Measurements from ENCODE around the gene MERTK. TPM values are rescaled to one million over a fixed set of nuclear protein-coding genes. Genes with fewer than 3 reads are reported as not detected.
A peak's percentile ranks its signal among the peaks of the same experiment; 100 is the strongest.

The MERTK gene
- total and polyA plus RNA-seq, 2 donors (not counting 1 experiment from before 2014, with no cell fraction given) = 0.34 to 6.6 TPM

GRCh38 chr2:112019569-112019982 is 121.2 kb downstream of the MERTK start:
- TF ChIP-seq EZH2 (IDR thresholded peaks at IDR 0.05; ENCODE audit: low read length, missing control alignments) (no peak), CTCF (conservative IDR thresholded peaks at IDR 0.05 in 1 of 2, IDR thresholded peaks at IDR 0.05 in 1 of 2; ENCODE audit: low read depth in 1 of 2, low read length in 2 of 2) (no peak)
- Histone ChIP-seq H3K79me2 (ENCODE audit: control insufficient read depth, insufficient read depth, low read length) (no peaks in the 10 kb centered on the region), H3K36me3 (ENCODE audit: control insufficient read depth, insufficient read depth, low read length) (no peaks in the 10 kb centered on the region), H3K4me2 (ENCODE audit: extremely low read depth, insufficient read depth, low read length) (no peak overlapping the region), H3K4me3 (replicated peaks in 1 of 4; ENCODE audit: control extremely low read depth in 1 of 4, insufficient read depth in 1 of 4, low read depth in 3 of 4, low read length in 4 of 4) (no peak overlapping the region), H3K27ac (ENCODE audit: insufficient read depth, low read length) (no peak overlapping the region), H3K9me3 (ENCODE audit: control insufficient read depth, insufficient read depth, low read depth, low read length) (no peaks in the 10 kb centered on the region), H2AFZ (ENCODE audit: low read length) (no peak overlapping the region), H4K20me1 (ENCODE audit: control insufficient read depth, extremely low read depth, insufficient read depth, low read length) (no peaks in the 10 kb centered on the region), H3K27me3 (ENCODE audit: control insufficient read depth, insufficient read depth, low read length) (peaks cover 6% of the 10 kb centered on the region), H3K9ac (ENCODE audit: insufficient read depth, low read length) (no peak overlapping the region), H3K4me1 (ENCODE audit: control insufficient read depth, extremely low read depth, insufficient read depth, low read length) (no peaks in the 10 kb centered on the region)
- no peak for DNase-seq (ENCODE audit: low read depth in 2 of 2)

- Histone ChIP-seq H3K36me3 (ENCODE audit: control insufficient read depth, insufficient read depth, low read length) (no peaks in the 10 kb centered on the region), H3K9ac (ENCODE audit: insufficient read depth, low read length) (no peak overlapping the region), H3K27ac (ENCODE audit: insufficient read depth, low read length) (no peak overlapping the region), H3K79me2 (ENCODE audit: control insufficient read depth, insufficient read depth, low read length) (no peaks in the 10 kb centered on the region), H4K20me1 (ENCODE audit: control insufficient read depth, extremely low read depth, insufficient read depth, low read length) (no peaks in the 10 kb centered on the region), H3K4me1 (ENCODE audit: control insufficient read depth, extremely low read depth, insufficient read depth, low read length) (no peaks in the 10 kb centered on the region), H3K4me3 (replicated peaks in 1 of 4; ENCODE audit: control extremely low read depth in 1 of 4, insufficient read depth in 1 of 4, low read depth in 3 of 4, low read length in 4 of 4) (no peak overlapping the region), H3K4me2 (ENCODE audit: extremely low read depth, insufficient read depth, low read length) (no peak overlapping the region), H3K9me3 (ENCODE audit: control insufficient read depth, insufficient read depth, low read depth, low read length) (no peaks in the 10 kb centered on the region), H2AFZ (ENCODE audit: low read length) (no peak overlapping the region), H3K27me3 (ENCODE audit: control insufficient read depth, insufficient read depth, low read length) (peaks cover 6% of the 10 kb centered on the region)
- TF ChIP-seq EZH2 (IDR thresholded peaks at IDR 0.05; ENCODE audit: low read length, missing control alignments) = no peak
- TF ChIP-seq CTCF (conservative IDR thresholded peaks at IDR 0.05 in 1 of 2, IDR thresholded peaks at IDR 0.05 in 1 of 2; ENCODE audit: low read depth in 1 of 2, low read length in 2 of 2) = peak in 1 of 2 donors; percentile 17
- no peak for DNase-seq (ENCODE audit: low read depth in 2 of 2)
These were observed 122.2 kb downstream of the MERTK start for GRCh38 chr2:112020561-112020960.

GRCh38 chr2:112021290-112021689 is 122.9 kb downstream of the MERTK start:
- Histone ChIP-seq H3K9me3 (ENCODE audit: control insufficient read depth, insufficient read depth, low read depth, low read length) (no peaks in the 10 kb centered on the region), H3K27me3 (ENCODE audit: control insufficient read depth, insufficient read depth, low read length) (peaks cover 6% of the 10 kb centered on the region), H3K79me2 (ENCODE audit: control insufficient read depth, insufficient read depth, low read length) (no peaks in the 10 kb centered on the region), H3K27ac (ENCODE audit: insufficient read depth, low read length) (no peak overlapping the region), H3K4me1 (ENCODE audit: control insufficient read depth, extremely low read depth, insufficient read depth, low read length) (no peaks in the 10 kb centered on the region), H3K9ac (ENCODE audit: insufficient read depth, low read length) (no peak overlapping the region), H3K36me3 (ENCODE audit: control insufficient read depth, insufficient read depth, low read length) (no peaks in the 10 kb centered on the region), H4K20me1 (ENCODE audit: control insufficient read depth, extremely low read depth, insufficient read depth, low read length) (no peaks in the 10 kb centered on the region), H3K4me2 (ENCODE audit: extremely low read depth, insufficient read depth, low read length) (no peak overlapping the region), H3K4me3 (replicated peaks in 1 of 4; ENCODE audit: control extremely low read depth in 1 of 4, insufficient read depth in 1 of 4, low read depth in 3 of 4, low read length in 4 of 4) (no peak overlapping the region), H2AFZ (ENCODE audit: low read length) (no peak overlapping the region)
- DNase-seq (ENCODE audit: low read depth in 2 of 2) = no peak
- TF ChIP-seq EZH2 (IDR thresholded peaks at IDR 0.05; ENCODE audit: low read length, missing control alignments) = no peak
- no peak for TF ChIP-seq CTCF (conservative IDR thresholded peaks at IDR 0.05 in 1 of 2, IDR thresholded peaks at IDR 0.05 in 1 of 2; ENCODE audit: low read depth in 1 of 2, low read length in 2 of 2)
